Activated CD4-positive, alpha-beta T cell treated with anti-CD3 and anti-CD28 coated beads, Interleukin-2, amount 10 ng/mL, durations not matched to agents 24 days and 14 days (primary cell): ENCODE data around the gene ARHGAP28. TPM values are rescaled to one million over a fixed set of nuclear protein-coding genes. Genes with fewer than 3 reads are reported as not detected.
"Not testable (repeated sequence)": the region's sequence is repeated elsewhere in the genome, so short reads cannot be mapped to it uniquely, and the experiment has no call there.

Source experiments
- DNase-seq: peaks from one replicate; pipeline ENCODE4 v3.0.0; 2022
- H3K27ac Mint-ChIP-seq: one replicate; pipeline ENCODE4 v1.8.0; 2022; ENCODE audit warnings: mild to moderate bottlenecking, mixed read lengths
- H3K27me3 Mint-ChIP-seq: one replicate; pipeline ENCODE4 v1.8.0; 2022; ENCODE audit warnings: mixed read lengths
- H3K36me3 Mint-ChIP-seq: one replicate; pipeline ENCODE4 v1.8.0; 2022; ENCODE audit warnings: low read depth, mild to moderate bottlenecking, mixed read lengths
- H3K4me1 Mint-ChIP-seq: one replicate; pipeline ENCODE4 v1.8.0; 2021; ENCODE audit warnings: mixed read lengths
- H3K4me3 Mint-ChIP-seq: one replicate; pipeline ENCODE4 v1.8.0; 2022; ENCODE audit warnings: mild to moderate bottlenecking, moderate library complexity, mixed read lengths
- H3K9me3 Mint-ChIP-seq: one replicate; pipeline ENCODE4 v1.8.0; 2021; ENCODE audit warnings: mixed read lengths
- intact Hi-C: fragments of 100-400 bp; cut with micrococcal nuclease; formaldehyde crosslinking; loops from one replicate; pipeline ENCODE4 v1.15.1; 2023
- total RNA-seq: library from RNA; stranded (reverse); gene quantifications from 2 replicates; pipeline ENCODE4 v1.2.3, GENCODE V29; 2022

ARHGAP28 gene
- total RNA-seq, 1 donor from 2014 or later = not detected

GRCh38 chr18:6796511-6796910 is 67.0 kb downstream of the ARHGAP28 start:
- intact Hi-C loops = no loop called here
- peaks cover 7% of the 10 kb centered on the region for H3K9me3 Mint-ChIP-seq
- no peak overlapping the region for H3K4me3 Mint-ChIP-seq
- no peak for DNase-seq
- no peaks in the 10 kb centered on the region for H3K27me3 Mint-ChIP-seq
- no peaks in the 10 kb centered on the region for H3K4me1 Mint-ChIP-seq
- no peaks in the 10 kb centered on the region for H3K36me3 Mint-ChIP-seq
- H3K27ac Mint-ChIP-seq = no peak overlapping the region

- intact Hi-C loops = no loop called here
- DNase-seq = no peak
- Mint-ChIP-seq H3K4me3 (no peak overlapping the region), H3K27ac (no peak overlapping the region), H3K4me1 (no peaks in the 10 kb centered on the region), H3K9me3 (peaks cover 7% of the 10 kb centered on the region), H3K36me3 (no peaks in the 10 kb centered on the region), H3K27me3 (no peaks in the 10 kb centered on the region)
Observed at GRCh38 chr18:6797171-6797570, 67.7 kb downstream of the ARHGAP28 start.

GRCh38 chr18:6798896-6799295 is 69.4 kb downstream of the ARHGAP28 start:
- H3K9me3 Mint-ChIP-seq = peaks cover 7% of the 10 kb centered on the region
- intact Hi-C loops = no loop called here
- H3K27me3 Mint-ChIP-seq = no peaks in the 10 kb centered on the region
- DNase-seq = no peak
- no peak overlapping the region for H3K27ac Mint-ChIP-seq
- H3K36me3 Mint-ChIP-seq = no peaks in the 10 kb centered on the region
- no peaks in the 10 kb centered on the region for H3K4me1 Mint-ChIP-seq
- H3K4me3 Mint-ChIP-seq = no peak overlapping the region

- H3K27ac Mint-ChIP-seq, H3K27me3 Mint-ChIP-seq, H3K4me1 Mint-ChIP-seq, H3K4me3 Mint-ChIP-seq, DNase-seq, intact Hi-C loops, H3K9me3 Mint-ChIP-seq, H3K36me3 Mint-ChIP-seq: not testable (repeated sequence)
Observed at GRCh38 chr18:6800309-6800708, 70.8 kb downstream of the ARHGAP28 start.

- DNase-seq = no peak
- Mint-ChIP-seq H3K9me3 (peaks cover 7% of the 10 kb centered on the region), H3K36me3 (no peaks in the 10 kb centered on the region), H3K27ac (no peak overlapping the region), H3K4me1 (no peaks in the 10 kb centered on the region), H3K4me3 (no peak overlapping the region), H3K27me3 (no peaks in the 10 kb centered on the region)
- intact Hi-C loops = no loop called here
Observed at GRCh38 chr18:6807515-6808257, 78.2 kb downstream of the ARHGAP28 start.

- H3K4me3 Mint-ChIP-seq = no peak overlapping the region
- no peak for DNase-seq
- intact Hi-C loops = no loop called here
- H3K27ac Mint-ChIP-seq = no peak overlapping the region
- H3K27me3 Mint-ChIP-seq = no peaks in the 10 kb centered on the region
- no peaks in the 10 kb centered on the region for H3K36me3 Mint-ChIP-seq
- peaks cover 7% of the 10 kb centered on the region for H3K9me3 Mint-ChIP-seq
- H3K4me1 Mint-ChIP-seq = no peaks in the 10 kb centered on the region
Observed at GRCh38 chr18:6810191-6810590, 80.7 kb downstream of the ARHGAP28 start.

GRCh38 chr18:6811816-6812215 is 82.3 kb downstream of the ARHGAP28 start:
- Mint-ChIP-seq H3K4me1 (no peaks in the 10 kb centered on the region), H3K9me3 (peaks cover 7% of the 10 kb centered on the region), H3K36me3 (no peaks in the 10 kb centered on the region), H3K4me3 (no peak overlapping the region), H3K27me3 (no peaks in the 10 kb centered on the region), H3K27ac (no peak overlapping the region)
- no peak for DNase-seq
- intact Hi-C loops = no loop called here

GRCh38 chr18:6814882-6815425 is 85.4 kb downstream of the ARHGAP28 start:
- Mint-ChIP-seq H3K9me3 (no peaks in the 10 kb centered on the region), H3K4me1 (no peaks in the 10 kb centered on the region), H3K4me3 (no peak overlapping the region), H3K36me3 (no peaks in the 10 kb centered on the region), H3K27me3 (no peaks in the 10 kb centered on the region), H3K27ac (no peak overlapping the region)
- intact Hi-C loops = no loop called here
- DNase-seq = no peak

- H3K27me3 Mint-ChIP-seq = no peaks in the 10 kb centered on the region
- H3K27ac Mint-ChIP-seq = no peak overlapping the region
- H3K4me3 Mint-ChIP-seq = no peak overlapping the region
- H3K9me3 Mint-ChIP-seq = no peaks in the 10 kb centered on the region
- no peak for DNase-seq
- no peaks in the 10 kb centered on the region for H3K36me3 Mint-ChIP-seq
- H3K4me1 Mint-ChIP-seq = no peaks in the 10 kb centered on the region
- intact Hi-C loops = no loop called here
Observed at GRCh38 chr18:6816154-6816553, 86.6 kb downstream of the ARHGAP28 start.

- no peak for DNase-seq
- Mint-ChIP-seq H3K9me3 (no peaks in the 10 kb centered on the region), H3K4me3 (no peak overlapping the region), H3K4me1 (no peaks in the 10 kb centered on the region), H3K27me3 (no peaks in the 10 kb centered on the region), H3K36me3 (no peaks in the 10 kb centered on the region), H3K27ac (no peak overlapping the region)
- intact Hi-C loops = no loop called here
Observed at GRCh38 chr18:6819332-6819731, 89.8 kb downstream of the ARHGAP28 start.

GRCh38 chr18:6820314-6820713 is 90.8 kb downstream of the ARHGAP28 start:
- Mint-ChIP-seq H3K4me1 (no peaks in the 10 kb centered on the region), H3K27me3 (no peaks in the 10 kb centered on the region), H3K36me3 (no peaks in the 10 kb centered on the region), H3K9me3 (no peaks in the 10 kb centered on the region), H3K27ac (no peak overlapping the region), H3K4me3 (no peak overlapping the region)
- intact Hi-C loops = no loop called here
- DNase-seq = no peak

GRCh38 chr18:6821356-6821755 is 91.8 kb downstream of the ARHGAP28 start:
- intact Hi-C loops = no loop called here
- Mint-ChIP-seq H3K27me3 (no peaks in the 10 kb centered on the region), H3K27ac (no peak overlapping the region), H3K4me3 (no peak overlapping the region), H3K4me1 (no peaks in the 10 kb centered on the region), H3K36me3 (no peaks in the 10 kb centered on the region), H3K9me3 (no peaks in the 10 kb centered on the region)
- no peak for DNase-seq

- H3K4me1 Mint-ChIP-seq, H3K36me3 Mint-ChIP-seq, H3K9me3 Mint-ChIP-seq, DNase-seq, H3K4me3 Mint-ChIP-seq, intact Hi-C loops, H3K27ac Mint-ChIP-seq, H3K27me3 Mint-ChIP-seq: not testable (repeated sequence)
Observed at GRCh38 chr18:6827161-6827560, 97.6 kb downstream of the ARHGAP28 start.

- H3K36me3 Mint-ChIP-seq, H3K27ac Mint-ChIP-seq, DNase-seq, intact Hi-C loops, H3K27me3 Mint-ChIP-seq, H3K4me3 Mint-ChIP-seq, H3K9me3 Mint-ChIP-seq, H3K4me1 Mint-ChIP-seq: not testable (repeated sequence)
Observed at GRCh38 chr18:6827566-6827965, 98.0 kb downstream of the ARHGAP28 start.

GRCh38 chr18:6830916-6831315 is 101.4 kb downstream of the ARHGAP28 start:
- H3K27ac Mint-ChIP-seq = no peak overlapping the region
- intact Hi-C loops = no loop called here
- H3K4me3 Mint-ChIP-seq = no peak overlapping the region
- H3K9me3 Mint-ChIP-seq = no peaks in the 10 kb centered on the region
- H3K36me3 Mint-ChIP-seq = no peaks in the 10 kb centered on the region
- no peaks in the 10 kb centered on the region for H3K4me1 Mint-ChIP-seq
- no peaks in the 10 kb centered on the region for H3K27me3 Mint-ChIP-seq
- DNase-seq = no peak
